Psoas muscle (tissue), 8 donors: Measurements from ENCODE around the gene ANKRD11. TPM values are rescaled to one million over a fixed set of nuclear protein-coding genes. Genes with fewer than 3 reads are reported as not detected.
A peak's percentile ranks its signal among the peaks of the same experiment; 100 is the strongest.
"Not testable (repeated sequence)": the region's sequence is repeated elsewhere in the genome, so short reads cannot be mapped to it uniquely, and the experiment has no call there.

Source experiments
- ATAC-seq, 4 donors: fragments of 200-7000 bp; cut with Tn5 transposase; one replicate each; pipeline ENCODE4 v1.9.1; 2020; ENCODE audit warnings: moderate library complexity in 3 of 4, mild to moderate bottlenecking in 2 of 4
- DNase-seq, 2 donors: peaks; one replicate each; pipeline ENCODE4 v3.0.0-alpha.2; 2020
- H3K27ac ChIP-seq: fragments of 200-600 bp; one replicate; pipeline ENCODE4 v1.8.0; 2022
- H3K27me3 ChIP-seq, 3 donors: fragments of 200-600 bp in 1 of 3; one replicate each; pipeline versions ENCODE4 v1.6.1 to v1.8.0; 2013 to 2022; ENCODE audit warnings: low read length in 2 of 3, mild to moderate bottlenecking in 2 of 3, moderate library complexity in 1 of 3; ENCODE audit not compliant: insufficient read depth in 3 of 3
- H3K36me3 ChIP-seq, 2 donors: fragments of 200-600 bp in 1 of 2; one replicate each; pipeline versions ENCODE4 v1.6.1 to v1.8.0; 2013 to 2022; ENCODE audit warnings: low read depth in 1 of 2, mild to moderate bottlenecking in 1 of 2, moderate library complexity in 1 of 2; ENCODE audit not compliant: insufficient read depth in 1 of 2
- H3K4me1 ChIP-seq: fragments of 200-600 bp; one replicate; pipeline ENCODE4 v1.8.0; 2022
- H3K4me3 ChIP-seq: fragments of 200-600 bp; one replicate; pipeline ENCODE4 v1.8.0; 2022; ENCODE audit warnings: mild to moderate bottlenecking
- H3K9me3 ChIP-seq: fragments of 200-600 bp; one replicate; pipeline ENCODE4 v1.8.0; 2022
- WGBS, 3 donors: extraction: QIAGEN DNeasy Blood & Tissue Kit; methylation state at CpG; one replicate each; pipeline versions ENCODE4 v1.1.6 to v1.1.7; 2013; 5-methylcytosine and 5-hydroxymethylcytosine counted together
- intact Hi-C, 2 donors: fragments of 100-400 bp; cut with DNase I; formaldehyde crosslinking; loops; one replicate each; pipeline versions ENCODE4 v1.11.0 to v1.14.2; 2022
- polyA plus RNA-seq, 3 donors: library from polyadenylated mRNA; stranded (reverse); fragments of 200-250 nt; gene quantifications; one replicate each; pipeline ENCODE4 v1.2.3, GENCODE V29; 2013
- total RNA-seq, 4 donors: library from RNA; stranded (reverse); fragmentation: NEBNext Ultra II Directional in 2 of 4; extraction: Animal tissue kit (Norgen Biotek cat#: 25700) in 2 of 4; gene quantifications; one replicate each; pipeline versions ENCODE4 v1.2.1 to v1.2.4, GENCODE V29; 2021 to 2023
- TF ChIP-seq, protein P1 (sequence below): fragments of 200-600 bp; IDR thresholded peaks from one replicate; pipeline ENCODE4 v1.8.0; 2022; ENCODE audit warnings: antibody characterized with exemption
- donor health status: healthy with polysubstance abuse.
- donor health status: DM: no; HTN: no; CAD: no; lungs with moderate emphysema.
- donor health status: Bipolar disorder and iron deficiency.
- donor health status: healthy.
- donor health status: DM: yes; HTN: yes; CAD: no.
- donor health status: DM: no; HTN: no; CAD: no.
- donor health status: DM: no; HTN: no; CAD: no.
- donor health status: DM: yes; HTN: yes; CAD: no.

ANKRD11 gene
- total and polyA plus RNA-seq, 7 donors: 22.3 to 72.8 (median 57.2) TPM

DNA sequence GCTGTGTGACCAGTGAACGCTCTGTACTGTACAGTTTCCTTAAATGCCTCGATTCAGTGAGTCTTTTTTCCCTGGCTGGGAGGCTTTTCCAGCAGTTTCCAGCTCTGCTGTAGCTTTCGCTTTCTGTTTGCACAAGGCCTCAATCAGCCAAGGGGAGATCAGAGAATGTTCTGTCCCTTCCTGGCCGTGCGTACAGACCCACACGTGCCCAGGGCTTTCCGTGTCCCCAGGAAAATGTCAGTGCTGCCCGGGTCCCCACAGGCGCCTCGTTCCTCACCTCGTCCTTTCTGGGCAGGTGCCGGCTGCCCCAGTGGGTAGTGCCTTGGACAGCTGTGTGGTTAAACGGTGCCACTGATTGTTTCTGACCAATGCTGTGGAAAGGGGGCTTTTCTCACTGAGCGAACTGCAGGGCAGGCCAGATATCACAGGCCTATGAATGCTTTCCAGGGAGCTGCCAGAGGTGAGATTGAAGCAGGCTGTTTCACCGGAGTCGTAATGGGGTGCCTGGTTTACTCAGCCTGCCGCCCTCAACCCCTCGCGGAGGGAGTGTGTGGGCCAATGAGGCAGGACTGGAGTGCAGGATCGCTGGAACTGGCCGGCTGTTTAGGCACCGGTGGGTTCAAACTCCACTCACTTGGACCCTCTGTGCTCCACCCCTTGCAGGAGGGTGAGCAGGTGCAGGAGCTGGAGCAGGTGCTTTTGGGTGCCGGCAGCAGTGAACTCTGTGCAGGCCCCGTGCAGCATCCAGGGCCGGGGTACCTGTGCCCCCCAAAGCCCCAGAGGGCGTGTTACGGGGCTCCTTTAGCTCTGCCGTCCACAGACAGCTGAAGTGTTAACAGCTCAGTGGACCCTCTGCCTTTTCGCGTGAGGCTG is 228.4 kb downstream of the ANKRD11 start:
- Histone ChIP-seq H3K36me3 (peaks cover 3 to 19% of the 10 kb centered on the region in 2 donors), H3K27me3 (peaks cover 0 to 13% (median 8%) of the 10 kb centered on the region in 3 donors), H3K4me3 (no peak overlapping the region), H3K4me1 (no peaks in the 10 kb centered on the region), H3K27ac (no peak overlapping the region), H3K9me3 (no peaks in the 10 kb centered on the region)
- TF ChIP-seq, protein P1, sequence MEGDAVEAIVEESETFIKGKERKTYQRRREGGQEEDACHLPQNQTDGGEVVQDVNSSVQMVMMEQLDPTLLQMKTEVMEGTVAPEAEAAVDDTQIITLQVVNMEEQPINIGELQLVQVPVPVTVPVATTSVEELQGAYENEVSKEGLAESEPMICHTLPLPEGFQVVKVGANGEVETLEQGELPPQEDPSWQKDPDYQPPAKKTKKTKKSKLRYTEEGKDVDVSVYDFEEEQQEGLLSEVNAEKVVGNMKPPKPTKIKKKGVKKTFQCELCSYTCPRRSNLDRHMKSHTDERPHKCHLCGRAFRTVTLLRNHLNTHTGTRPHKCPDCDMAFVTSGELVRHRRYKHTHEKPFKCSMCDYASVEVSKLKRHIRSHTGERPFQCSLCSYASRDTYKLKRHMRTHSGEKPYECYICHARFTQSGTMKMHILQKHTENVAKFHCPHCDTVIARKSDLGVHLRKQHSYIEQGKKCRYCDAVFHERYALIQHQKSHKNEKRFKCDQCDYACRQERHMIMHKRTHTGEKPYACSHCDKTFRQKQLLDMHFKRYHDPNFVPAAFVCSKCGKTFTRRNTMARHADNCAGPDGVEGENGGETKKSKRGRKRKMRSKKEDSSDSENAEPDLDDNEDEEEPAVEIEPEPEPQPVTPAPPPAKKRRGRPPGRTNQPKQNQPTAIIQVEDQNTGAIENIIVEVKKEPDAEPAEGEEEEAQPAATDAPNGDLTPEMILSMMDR: no peak
- DNase-seq: no peak
- intact Hi-C loops: no loop called here
- 80% methylated on average over 30 of the region's 30 CpGs for WGBS, 3 donors
- no peak for ATAC-seq

DNA sequence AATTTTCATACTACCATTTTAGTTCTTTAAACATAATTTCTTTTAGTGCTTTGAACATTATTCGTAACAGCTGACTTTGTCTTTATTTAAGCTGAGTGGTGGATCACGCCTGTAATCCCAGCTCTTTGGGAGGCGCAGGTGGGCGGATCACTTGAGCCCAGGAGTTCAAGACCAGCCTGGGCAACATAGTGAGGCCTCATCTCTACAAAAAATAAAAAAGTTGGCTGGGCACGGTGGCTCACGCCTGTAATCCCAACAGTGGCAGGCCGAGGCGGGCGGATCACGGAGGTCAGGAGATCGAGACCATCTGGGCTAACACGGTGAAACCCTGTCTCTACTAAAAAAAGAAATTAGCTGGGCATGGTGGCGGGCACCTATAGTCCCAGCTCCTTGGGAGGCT is 230.5 kb downstream of the ANKRD11 start:
- H3K27me3 ChIP-seq: peaks cover 0 to 26% (median 11%) of the 10 kb centered on the region in 3 donors
- H3K9me3 ChIP-seq, H3K27ac ChIP-seq, H3K36me3 ChIP-seq, ATAC-seq, DNase-seq, H3K4me3 ChIP-seq, intact Hi-C loops, H3K4me1 ChIP-seq: not testable (repeated sequence)
- 87 to 93% (median 92%) methylated on average over 13 of the region's 13 CpGs for WGBS, 3 donors

DNA sequence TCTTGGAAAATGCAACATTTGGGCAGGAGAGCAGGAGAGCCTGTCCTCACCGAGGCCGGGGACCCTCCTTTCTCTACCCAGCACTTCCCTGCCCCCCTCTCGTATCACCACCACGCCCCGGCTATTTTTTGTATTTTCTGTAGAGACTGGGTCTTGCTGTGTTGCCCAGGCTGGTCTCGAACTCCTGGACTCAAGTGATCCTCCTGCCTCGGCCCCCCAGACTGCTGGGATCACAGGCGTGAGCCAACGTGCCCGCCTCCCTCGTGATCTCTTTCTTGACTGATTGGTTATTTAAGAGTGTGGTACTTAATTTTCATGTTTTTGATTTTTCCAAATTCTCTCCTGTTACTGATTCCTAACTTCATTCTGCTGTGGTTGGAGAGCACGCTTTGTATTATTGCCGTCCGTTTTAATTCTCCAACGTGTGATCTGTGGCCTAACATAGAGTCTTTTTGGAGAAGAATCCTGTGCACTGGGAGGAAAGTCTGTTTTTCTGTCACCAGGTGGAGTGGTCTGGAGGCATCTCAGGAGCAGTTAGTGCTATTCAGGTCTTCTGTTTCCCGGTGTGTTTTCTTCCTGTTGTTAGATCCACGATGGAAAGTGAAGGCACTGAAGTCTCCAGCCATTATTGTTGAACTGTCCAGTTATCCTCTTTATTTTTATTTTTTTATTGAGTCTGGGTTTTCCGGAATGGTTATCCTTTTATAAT is 232.4 kb downstream of the ANKRD11 start:
- H3K4me1 ChIP-seq: no peaks in the 10 kb centered on the region
- H3K27me3 ChIP-seq: peaks cover 0 to 26% (median 11%) of the 10 kb centered on the region in 3 donors
- WGBS, 3 donors: 65 to 73% (median 73%) methylated on average over 18 of the region's 18 CpGs
- TF ChIP-seq, protein P1: no peak
- no peak for DNase-seq
- H3K9me3 ChIP-seq: no peaks in the 10 kb centered on the region
- intact Hi-C loops: no loop called here
- ATAC-seq: no peak
- peak overlapping the region; percentile 58 for H3K4me3 ChIP-seq
- no peak overlapping the region for H3K27ac ChIP-seq
- no peaks in the 10 kb centered on the region for H3K36me3 ChIP-seq

- no peak for DNase-seq
- TF ChIP-seq, protein P1: no peak
- peaks cover 0 to 26% (median 11%) of the 10 kb centered on the region in 3 donors for H3K27me3 ChIP-seq
- 2 to 3% (median 2%) methylated on average over 36 to 44 of the region's 44 CpGs for WGBS, 3 donors
- no peaks in the 10 kb centered on the region for H3K9me3 ChIP-seq
- ATAC-seq: peak; percentile 26 to 48 (median 40)
- no peaks in the 10 kb centered on the region for H3K36me3 ChIP-seq
- H3K4me3 ChIP-seq: peak overlapping the region; percentile 58
- H3K27ac ChIP-seq: no peak overlapping the region
- no peaks in the 10 kb centered on the region for H3K4me1 ChIP-seq
- intact Hi-C loops: no loop called here
Observed at GRCh38 chr16:89257281-89257731, 233.1 kb downstream of the ANKRD11 start.
